Measurements from ENCODE around the gene CCDC63. TPM values are rescaled to one million over a fixed set of nuclear protein-coding genes. Genes with fewer than 3 reads are reported as not detected.

Gene CCDC63
- total RNA-seq, result not detected in 2 replicates

DNA sequence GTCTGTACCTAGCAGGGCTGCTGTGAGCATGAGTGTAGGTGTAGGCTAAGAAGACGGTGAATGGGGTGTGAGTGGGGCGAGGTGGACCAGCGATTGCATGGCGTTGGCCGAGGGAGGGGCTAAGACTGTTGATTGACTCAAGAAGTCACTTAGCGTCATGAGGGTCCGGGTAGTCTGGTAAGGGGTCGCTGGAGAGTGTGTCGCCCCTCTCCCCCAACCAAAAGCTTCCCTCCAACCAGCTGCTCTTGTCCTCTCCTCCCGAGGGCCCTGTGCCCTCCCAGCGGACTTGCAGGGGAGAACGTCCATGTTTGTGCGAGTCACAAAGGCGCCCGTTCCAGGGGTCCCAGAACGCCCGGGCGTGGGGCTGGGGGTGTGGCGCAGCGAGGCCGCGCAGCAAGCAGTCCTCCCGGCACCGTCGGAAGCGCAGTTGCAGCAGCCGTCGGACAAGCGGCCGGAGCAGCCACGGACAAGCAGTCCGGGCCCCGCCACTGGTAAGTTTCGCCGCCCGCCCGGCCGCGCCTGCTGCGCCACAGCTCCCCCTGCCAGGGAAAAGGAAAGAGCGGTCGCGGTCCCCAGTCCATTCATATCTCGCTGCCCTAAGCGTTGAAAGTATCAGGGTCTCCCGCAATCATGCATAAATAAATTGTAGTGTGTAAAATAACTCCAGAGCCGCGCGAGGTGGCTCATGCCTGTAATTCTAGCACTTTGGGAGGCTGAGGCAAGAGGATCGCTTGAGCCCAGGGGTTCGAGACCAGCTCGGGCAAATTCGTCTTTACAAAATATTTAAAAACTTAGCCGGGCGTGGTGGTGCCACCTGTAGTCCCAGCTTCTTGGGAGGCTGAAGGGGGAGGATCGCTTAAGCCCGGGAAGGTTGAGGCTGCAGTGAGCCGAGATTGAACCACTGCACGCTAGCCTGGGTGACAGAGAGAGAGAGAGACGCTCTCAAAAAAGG is at the start of gene CCDC63:
Gene CCDC63, plus strand, starts transcription at position 373 of the 952 bp plus-strand sequence. CDS start 5,968 bp downstream, outside the sequence.

DNA sequence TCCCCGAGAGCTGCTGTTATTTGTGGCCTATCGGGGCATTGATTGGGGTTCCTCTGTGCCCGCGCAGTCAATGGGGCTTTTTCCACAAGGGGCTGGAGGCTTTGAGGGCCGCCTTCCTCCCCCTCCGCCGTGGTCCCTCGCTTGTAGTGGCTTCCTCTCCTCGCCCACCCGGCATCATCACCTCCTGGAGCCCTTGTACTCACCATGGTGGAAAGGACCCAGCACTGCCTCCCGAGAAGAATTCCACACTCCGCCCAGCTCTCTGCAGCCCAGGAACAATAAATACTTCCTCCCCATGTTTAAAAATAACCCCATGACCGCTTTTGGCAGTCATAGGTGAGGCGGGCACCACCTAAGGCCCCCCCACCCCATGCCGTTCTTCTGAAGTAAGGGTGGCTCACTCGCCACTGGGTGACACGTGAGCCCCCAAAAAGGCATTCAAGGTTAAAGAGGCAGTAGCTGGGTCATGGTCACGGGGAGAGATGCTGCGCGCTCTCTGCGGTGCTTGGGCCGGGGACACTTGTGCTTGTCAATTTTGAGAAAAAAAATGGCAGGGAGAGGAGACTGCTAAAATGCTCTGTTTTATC is 73.6 kb downstream of the CCDC63 start, which contains the start of gene MYL2:
Gene MYL2, minus strand, starts transcription at position 256 of the 587 bp plus-strand sequence. Its CDS starts 50 bp downstream, at position 206.

Other genes with a start within 250 kb of the CCDC63 start
- 9.2 and 20.2 TPM in 2 replicates for gene TCTN1, start 232.9 kb upstream of the CCDC63 start, total RNA-seq
- 2.5 and 4.1 TPM in 2 replicates for gene HVCN1, start 157.9 kb upstream of the CCDC63 start, total RNA-seq
- 138 and 139 TPM in 2 replicates for gene PPP1CC, start 104.1 kb upstream of the CCDC63 start, total RNA-seq
- 2.1 and 5.0 TPM in 2 replicates for gene MYL2, start 73.6 kb downstream of the CCDC63 start, total RNA-seq
- gene CUX2, start 187.2 kb downstream of the CCDC63 start, total RNA-seq, result under 0.01 TPM in 1 of 2 replicates, not detected in the other

Data from mammary microvascular endothelial cell (primary cell).